HUDEP-2 (cell line): ENCODE measurements around the gene WDR26.
"Not testable (repeated sequence)": the region's sequence is repeated elsewhere in the genome, so short reads cannot be mapped to it uniquely, and the experiment has no call there.

Experiments used
- DNase-seq, 76 experiments: peaks; one replicate each; lab custom pipeline; 2025; ENCODE audit not compliant: unreplicated experiment in 76 of 76; lab: John Stamatoyannopoulos, UW

The WDR26 gene

DNA sequence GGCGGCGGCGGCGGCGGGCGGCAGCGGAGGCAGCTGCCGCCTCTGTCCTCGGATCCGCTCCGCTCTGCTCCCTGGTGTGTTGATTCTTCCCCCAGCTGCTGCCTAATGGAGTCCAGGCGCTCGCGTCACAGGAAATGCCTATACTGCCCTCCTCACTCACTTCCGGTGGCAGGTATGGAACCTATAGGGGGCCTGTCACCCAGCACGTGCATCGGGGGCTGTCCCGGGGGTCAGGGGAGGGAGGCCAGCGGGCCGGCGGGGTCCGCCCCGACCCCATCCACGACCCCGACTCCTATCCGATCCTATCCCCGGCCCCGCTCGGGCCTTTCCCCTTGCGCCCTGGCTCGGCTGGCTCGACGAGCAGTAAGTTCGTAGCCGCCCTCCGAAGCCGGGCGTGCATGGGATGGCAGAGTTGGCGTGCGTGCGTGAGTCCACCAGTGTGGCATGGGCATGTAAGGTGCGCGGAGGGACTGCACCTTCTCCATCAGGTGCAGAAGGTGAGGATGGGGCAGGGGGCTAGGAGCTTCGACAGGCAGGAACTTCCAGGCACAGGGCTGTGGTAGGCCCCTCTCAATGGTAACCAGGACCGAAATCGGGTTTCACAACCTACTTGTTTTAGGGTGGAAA is at the start of gene WDR26:
TSS of gene WDR26 (minus strand) at position 107 of the 627 bp plus-strand sequence.
- DNase-seq: peak in 72 of 76 experiments; percentile 13 to 85 (median 68)

DNA sequence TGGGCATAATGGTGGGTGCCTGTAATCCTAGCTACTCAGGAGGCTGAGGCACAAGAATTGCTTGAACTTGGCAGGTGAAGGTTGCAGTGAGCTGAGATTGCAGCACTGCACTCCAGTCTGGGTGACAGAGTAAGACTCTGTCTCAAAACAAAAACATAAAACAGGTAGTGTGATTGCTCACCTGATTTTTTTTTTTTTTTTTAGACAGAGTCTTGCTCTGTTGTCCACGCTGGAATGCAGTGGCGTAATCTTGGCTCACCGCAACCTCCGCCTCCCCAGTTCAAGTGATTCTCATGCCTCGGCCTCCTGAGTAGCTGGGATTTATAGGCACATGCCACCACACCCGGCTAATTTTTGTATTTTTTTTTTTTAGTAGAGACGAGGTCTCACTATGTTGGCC is 48.6 kb upstream of the WDR26 start:
- DNase-seq: not testable (repeated sequence)

DNA sequence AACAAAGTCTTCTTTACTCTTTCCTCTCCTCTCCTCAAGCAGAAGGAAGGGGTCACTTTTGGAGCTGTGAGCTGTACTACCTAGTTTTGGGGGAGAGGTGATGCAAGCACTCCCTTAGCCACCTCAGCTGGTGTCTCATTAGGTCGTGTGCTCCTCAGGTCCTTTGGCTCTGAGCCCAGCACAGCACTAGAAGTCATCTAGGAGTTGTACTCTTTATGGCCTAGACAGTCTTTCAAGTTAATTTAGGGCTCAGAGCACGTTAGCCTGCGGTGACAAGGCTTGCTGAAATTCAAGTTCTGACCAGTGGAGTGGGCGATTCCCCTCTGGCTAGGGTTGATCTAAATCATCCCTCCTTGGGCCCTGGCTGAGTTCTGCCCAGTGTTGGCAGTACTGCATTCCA is 48.0 kb upstream of the WDR26 start:
- peak in 6 of 76 experiments; percentile 3 to 27 (median 14) for DNase-seq

DNA sequence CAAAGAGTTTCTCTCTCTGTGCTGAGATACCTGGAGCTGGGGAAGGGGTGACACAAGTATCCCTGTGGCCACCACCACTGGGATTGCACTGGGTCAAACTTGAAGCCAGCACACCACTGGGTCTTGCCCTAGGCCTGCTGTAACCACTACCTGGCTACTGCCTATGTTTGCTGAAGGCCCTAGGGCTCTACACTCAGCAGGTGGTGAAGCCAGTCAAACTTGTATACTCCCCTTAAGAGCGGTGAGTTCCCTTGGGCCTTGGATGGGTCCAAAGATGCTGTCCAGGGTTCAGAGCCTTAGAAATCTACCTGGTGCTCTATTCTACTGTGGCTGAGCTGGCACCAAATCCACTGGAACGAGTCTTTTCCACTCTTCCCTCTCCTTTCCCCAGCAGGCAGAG is 47.0 kb upstream of the WDR26 start:
- no peak for DNase-seq

DNA sequence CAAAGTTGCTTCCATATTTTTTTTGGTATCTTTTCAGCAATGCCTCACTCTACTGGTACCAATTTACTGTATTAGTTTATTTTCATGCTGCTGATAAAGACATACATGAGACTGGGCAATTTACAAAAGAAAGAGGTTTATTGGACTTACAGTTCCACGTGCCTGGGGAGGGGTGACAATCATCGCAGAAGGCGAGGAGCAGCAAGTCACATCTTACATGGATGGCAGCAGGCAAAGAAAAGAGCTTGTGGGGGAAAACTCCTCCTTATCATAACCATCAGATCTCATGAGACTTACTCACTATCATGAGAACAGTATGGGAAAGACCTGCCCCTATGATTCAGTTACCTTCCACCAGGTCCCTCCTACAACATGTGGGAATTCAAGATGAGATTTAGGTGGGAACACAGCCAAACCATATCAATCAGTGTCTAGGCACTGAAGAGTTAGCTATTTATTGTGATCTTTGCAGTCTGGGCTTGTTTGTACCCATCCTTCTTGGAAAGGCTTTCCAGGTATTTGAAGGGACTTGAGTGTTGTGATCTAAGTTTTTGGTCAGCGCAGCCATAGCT is 46.4 kb upstream of the WDR26 start:
- DNase-seq: peak in 5 of 76 experiments; percentile 7 to 36 (median 29)

DNA sequence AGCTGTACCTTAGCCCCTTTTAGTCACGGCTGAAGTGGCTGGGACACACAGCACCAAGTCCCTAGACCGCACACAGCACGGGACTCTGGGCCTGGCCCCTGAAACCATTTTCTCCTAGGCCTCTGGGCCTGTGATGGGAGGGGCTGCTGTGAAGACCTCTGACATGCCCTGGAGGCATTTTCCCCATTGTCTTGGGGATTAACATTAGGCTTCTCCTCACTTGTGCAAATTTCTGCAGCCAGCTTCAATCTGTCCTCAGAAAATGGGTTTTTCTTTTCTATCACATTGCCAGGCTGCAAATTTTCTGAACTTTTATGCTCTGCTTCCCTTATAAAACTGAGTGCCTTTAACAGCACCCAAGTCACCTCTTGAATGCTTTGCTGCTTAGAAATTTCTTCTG is 45.6 kb upstream of the WDR26 start:
- DNase-seq: not testable (repeated sequence)

DNA sequence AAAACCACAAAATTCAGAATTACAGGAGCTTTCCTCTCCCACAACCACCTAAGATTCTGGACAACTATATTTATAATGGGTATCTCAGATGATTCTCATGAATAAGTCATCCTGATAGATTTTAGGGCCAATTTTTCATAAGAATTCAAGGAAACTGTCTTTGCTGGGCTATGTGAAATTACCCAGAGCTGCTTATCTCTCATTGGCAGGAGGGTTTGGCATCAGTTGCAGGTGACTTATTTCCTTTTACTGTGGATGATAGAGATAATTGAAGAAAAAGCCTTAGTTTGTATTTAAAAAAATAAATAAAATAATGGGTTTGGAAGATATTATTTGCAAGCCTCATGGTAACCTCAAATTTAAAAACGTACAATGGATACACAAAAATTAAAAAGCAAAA is 38.2 kb upstream of the WDR26 start:
- peak in 33 of 76 experiments; percentile 11 to 76 (median 34) for DNase-seq

DNA sequence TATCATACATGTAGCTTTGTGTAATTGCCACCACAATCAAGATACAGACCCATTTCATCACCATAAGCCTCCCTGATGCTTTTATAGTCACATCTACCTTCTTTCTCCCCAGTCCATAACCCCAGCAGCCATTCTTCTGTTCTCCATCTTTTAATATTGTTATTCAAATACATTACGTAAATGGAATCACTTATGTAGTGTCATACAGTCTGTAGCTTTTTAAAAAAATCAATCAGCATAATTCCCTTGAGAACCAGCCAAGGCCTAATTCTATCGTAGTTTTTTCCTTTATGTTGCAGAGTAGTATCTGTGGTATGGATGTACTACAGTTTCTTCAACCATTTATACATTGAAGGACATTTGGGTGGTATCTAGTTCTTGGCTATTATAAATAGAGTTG is 31.6 kb upstream of the WDR26 start:
- no peak for DNase-seq

DNA sequence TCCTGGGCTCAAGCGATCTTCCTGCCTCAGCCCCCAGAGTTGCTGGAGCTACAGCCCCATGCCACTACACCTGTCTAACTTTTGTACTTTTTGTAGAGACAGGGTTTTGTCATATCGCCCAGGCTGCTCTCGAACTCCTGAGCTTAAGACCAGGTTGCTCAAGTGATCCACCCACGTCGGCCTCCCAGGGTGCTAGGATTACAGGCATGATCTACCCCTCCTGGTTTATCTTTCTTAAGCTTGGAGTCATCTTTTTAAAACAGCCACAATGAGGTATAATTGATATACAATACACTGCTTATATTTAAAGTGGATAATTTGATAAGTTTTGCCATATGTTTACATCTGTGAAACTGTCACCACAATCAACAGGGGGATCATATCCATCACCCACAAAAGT is 25.4 kb upstream of the WDR26 start:
- peak in 3 of 76 experiments; percentile 4 to 7 (median 6) for DNase-seq

DNA sequence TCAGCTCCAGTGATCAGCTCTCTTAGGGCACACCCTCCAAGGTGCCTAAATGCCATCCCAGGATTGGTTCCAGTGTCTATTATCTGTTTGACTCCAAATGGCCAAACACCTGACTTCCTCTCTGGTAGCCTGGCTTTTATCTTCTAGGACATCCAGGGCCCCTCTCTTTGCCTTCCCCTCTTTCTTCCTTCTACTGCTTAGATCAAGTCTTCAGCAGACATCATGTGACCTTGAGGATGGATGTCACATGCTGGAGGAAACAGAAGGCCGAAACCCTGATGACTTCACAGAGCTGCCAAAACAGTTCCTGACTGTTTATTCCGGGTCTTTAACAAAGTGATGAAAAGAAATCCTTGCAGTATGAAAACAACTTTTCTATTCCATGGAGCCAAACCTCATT is 24.4 kb upstream of the WDR26 start:
- peak in 5 of 76 experiments; percentile 11 to 23 (median 15) for DNase-seq

DNA sequence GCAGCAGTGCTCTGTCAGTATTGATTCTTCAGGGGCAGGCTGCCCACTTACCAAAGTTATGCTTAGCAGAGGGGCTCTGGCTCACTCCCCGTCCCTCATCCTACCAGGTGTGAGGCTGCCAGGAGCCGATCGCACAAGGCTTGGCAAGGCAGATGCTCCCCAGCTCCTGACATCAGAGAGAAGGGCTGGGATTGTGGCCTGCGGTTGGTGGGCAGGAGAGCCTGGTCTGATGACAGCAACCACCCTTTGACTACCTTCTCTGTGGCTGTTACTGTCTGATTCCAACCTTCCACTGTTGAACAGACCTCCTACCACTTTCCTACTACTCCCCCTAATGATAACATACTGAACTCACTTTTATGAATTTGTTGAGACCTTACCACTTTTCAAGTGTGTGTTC is 23.7 kb upstream of the WDR26 start:
- DNase-seq: no peak

DNA sequence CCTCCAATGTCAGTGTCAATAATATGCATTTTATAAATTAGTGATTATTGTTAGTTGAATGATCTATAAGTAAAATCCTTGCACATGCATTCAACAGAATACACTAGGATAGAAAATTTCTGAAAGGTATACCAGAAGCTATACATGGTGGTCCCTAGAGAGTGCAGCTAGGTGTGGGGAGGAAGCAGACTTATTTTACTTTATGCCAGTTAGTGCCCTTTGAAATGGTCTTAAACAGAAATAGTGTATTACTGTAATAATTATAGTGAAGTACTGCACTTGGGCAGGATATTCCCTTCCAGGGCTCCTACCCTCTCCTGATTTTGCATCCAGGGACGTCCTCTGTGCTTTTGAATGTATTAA is 23.2 kb upstream of the WDR26 start:
- DNase-seq: no peak

DNA sequence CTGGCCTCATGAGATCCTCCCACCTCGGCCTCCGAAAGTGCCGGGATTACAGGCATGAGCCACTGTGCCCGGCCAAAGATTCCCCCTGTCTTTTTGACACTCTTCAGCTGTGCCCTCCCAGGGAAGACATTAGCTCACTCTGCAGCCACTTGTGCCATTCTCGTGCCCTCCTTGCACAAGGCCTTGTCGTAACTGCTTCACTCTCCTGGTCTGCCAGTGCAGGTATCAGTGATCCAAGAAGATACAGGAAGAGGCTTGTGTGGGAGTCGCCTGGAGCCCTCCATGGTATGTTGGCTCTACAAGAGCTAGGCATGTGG is 22.0 kb upstream of the WDR26 start:
- peak in 2 of 76 experiments; percentile 15 to 46 for DNase-seq

DNA sequence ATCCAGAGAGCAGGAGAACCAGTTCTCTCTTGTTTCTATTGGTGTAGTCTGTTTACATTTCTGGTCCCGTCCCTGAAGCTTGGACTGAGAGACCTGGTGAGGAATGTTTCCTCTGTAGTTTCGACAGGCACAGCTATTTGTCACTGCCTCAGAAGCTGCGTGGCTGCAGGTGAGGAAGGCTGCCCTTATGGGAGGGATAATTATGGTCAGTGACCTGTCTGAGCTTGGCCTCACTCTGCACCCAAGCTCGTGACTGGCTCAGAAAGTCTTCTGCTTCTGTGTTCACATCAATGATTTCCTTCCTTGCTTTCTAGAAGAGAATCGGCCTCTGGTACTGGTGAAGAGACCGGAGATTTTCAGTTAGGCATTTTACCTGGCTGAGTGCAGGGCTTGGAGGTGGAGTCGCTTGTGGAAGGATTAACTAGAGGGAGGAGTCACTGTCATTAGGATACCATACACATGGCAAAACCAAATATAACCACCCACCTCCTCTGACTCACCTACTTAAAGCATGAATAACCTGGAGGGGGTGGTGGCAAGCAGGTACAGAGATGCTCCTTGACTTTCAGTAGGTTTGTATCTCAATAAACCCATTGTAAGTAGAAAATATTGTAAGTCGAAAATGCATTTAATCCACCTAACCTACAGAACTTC is 19.9 kb upstream of the WDR26 start:
- DNase-seq: no peak

DNA sequence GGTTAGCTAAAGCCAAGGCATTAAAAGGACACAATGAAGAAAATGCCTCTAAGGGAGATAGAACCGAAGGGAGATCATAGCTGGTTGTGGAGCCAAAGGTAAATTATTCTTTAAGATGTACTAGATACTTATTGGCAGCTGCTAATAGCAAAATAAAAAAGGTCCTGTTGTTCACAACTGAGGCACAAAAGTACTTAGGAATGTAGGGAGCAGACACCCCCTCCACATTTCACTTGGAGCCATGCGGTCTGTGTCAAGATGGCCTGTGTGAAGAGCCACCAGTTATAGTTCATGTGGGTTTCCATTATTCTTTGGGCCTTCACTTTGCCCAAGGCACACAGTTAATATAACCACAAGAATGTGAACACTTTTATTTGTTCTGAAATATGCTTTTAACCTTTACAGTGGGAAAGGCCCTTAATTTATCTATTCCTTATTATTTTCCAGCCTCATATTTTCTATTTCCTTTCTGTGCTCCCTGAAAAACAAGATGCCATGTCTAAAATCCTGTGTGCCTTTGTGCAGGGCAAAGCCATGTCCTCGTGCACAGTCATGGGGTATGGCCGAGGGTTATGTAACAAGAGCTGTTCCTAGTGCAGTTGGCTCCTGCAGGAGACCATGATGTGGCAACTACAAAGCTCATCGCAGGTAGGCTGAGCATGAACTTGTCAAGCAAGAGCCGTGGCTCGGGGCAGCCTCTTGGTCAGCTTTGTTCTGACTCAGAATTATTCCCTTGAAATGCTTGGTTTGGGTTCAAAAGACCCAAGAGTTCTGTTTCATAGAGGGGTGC is 16.2 kb upstream of the WDR26 start:
- no peak for DNase-seq

DNA sequence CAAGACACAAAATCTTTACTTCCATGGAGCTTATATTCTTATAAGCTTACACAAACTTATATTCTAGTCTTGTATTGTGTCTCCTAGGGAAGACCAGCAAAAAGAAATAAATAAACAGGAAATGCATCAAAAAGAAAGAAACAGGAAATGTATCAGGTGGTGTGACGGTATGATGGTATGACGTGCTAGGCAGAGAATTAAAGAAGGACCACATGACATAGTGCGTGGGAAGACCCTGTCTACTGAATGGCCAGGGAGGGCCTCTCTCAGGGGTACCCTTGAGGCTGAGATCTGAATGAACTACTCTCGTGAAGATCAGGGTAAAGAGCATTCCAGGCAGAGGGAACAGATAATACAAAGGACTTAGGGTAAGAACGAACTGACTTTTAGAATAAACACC is 15.6 kb upstream of the WDR26 start:
- DNase-seq: no peak

DNA sequence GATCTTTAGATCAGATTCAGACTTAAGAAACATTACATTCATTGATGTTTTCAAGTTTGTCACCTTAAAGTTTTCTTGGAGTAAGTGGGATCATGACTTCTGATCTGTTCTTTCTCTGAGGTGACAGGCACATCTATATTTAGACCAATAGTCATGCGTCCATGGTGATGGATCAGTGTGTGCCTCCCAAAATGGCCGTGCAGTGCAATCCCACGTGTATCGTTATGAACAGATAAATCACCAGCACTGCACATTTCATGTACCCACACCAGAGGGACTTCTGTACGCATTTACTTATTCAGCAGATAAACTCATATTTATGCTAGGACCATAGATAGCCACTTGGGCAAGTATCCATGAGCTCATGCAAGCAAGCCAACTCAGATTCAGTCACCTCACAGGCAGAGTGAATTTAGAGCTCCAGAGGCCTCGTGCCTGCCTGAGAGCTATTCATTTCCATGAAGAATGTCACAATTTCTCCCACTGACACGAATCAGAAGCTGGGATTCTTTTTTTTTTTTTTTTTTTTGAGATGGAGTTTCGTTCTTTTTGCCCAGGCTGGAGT is 13.9 kb upstream of the WDR26 start:
- DNase-seq: no peak

DNA sequence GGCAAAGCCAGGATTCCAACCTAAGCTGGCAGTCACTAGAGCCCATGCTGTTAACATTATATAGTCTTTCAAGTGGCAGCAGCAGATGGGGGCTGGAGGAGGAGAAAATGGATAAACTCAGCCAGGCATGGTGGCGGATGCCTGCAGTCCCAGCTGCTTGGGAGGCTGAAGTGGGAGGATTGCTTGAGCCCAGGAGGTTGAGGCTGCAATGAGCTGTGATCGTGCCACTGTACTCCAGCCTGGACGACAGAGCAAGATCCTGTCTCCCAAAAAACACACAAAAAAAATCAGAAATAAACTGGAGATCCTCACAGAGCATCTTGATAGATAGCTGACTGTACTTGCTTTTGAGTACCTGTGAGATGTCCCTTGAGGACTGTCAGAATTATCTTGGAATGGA is 13.4 kb upstream of the WDR26 start:
- DNase-seq: no peak

DNA sequence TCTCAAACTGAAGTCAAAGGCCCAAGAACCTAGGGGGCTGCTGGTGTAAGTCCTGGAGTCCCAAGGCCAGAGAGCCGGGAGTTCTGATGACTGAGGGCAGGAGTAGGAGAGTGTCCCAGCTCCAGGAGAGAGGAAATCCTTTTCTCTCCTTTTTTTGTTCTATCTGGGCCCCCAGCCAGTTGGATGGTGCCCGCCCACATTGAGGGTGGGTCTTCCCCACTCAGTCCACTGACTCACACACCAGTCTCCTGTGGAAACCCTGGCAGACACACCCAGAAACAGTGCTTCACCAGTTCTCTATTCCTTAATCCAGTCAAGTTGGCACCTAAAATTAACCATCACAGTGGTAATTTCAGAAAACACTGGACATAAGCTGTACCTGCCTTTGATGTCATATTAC is 12.7 kb upstream of the WDR26 start:
- peak in 9 of 76 experiments; percentile 7 to 42 (median 15) for DNase-seq

DNA sequence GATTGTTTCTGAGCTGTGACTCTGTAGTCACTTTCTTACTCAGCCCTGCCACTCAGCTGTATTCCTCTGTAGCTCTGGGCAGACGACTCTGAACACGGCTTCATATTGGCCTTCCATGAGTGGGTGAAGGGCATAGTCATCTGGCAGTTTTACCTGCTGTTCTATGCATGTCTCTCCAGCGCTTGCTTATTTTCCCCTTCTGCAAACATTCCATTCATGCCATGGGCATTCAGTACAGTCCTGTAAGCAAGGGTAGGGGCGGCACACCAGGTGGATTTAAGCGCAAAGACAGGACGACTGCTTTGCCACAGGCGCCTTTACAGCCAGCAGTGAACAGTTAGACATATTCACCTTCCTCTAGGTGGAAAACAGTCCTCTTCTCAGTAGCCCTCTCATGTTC is 4.4 kb upstream of the WDR26 start:
- no peak for DNase-seq

DNA sequence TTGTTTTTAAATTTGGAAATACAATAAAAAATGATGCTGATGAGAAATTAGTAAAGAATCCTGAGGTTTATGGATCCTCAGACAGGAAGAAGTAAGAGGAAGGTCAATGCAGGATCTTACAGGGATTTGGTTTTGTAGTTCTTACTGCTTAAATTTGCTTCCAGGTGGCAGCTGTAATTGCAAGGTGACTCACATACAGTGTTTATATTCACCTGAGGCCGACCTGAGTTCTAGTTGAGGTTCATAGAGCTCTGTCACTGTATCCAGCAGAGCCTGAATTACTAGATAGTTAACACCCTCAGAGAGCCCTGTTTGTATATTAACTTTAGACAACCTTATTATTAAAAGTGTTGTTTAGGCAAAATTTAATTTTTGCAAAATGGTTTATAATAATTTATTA is 1.4 kb upstream of the WDR26 start:
- no peak for DNase-seq
